IMR-90 (cell line): ENCODE data around the gene MKNK2. TPM values are rescaled to one million over a fixed set of nuclear protein-coding genes. Genes with fewer than 3 reads are reported as not detected.
A peak's percentile ranks its signal among the peaks of the same experiment; 100 is the strongest.

Source experiments
- ATAC-seq: fragments of 200-7000 bp; cut with Tn5 transposase; 2 replicates; pipeline ENCODE4 v1.9.1; 2020; ENCODE audit warnings: low read depth, mild to moderate bottlenecking, moderate library complexity
- BruUV-seq: library from RNA; stranded (reverse); fragments of 400-500 nt; replicated peaks from 2 replicates; lab custom pipeline; 2021; lab: Mats Ljungman, UMichigan
- CTCF ChIA-PET: fragments of 300-600 bp; formaldehyde crosslinking; extraction: SDS; loops from one replicate; lab custom pipeline; 2021; ENCODE audit warnings: antibody characterized with exemption; lab: Yijun Ruan, JAX
- POLR2A ChIA-PET: fragments of 300-600 bp; sonication (Branson Sonifier 250); formaldehyde crosslinking; loops from one replicate; lab custom pipeline; 2022; ENCODE audit warnings: antibody characterized with exemption; ENCODE audit not compliant: unreplicated experiment; lab: Charles Lee
- DNase-seq: peaks from one replicate; pipeline ENCODE4 v3.0.0; 2013
- H2AFZ ChIP-seq: replicated peaks from 2 replicates; pipeline ENCODE3; 2013; ENCODE audit warnings: low read length, mild to moderate bottlenecking; ENCODE audit not compliant: poor library complexity
- H2AK5ac ChIP-seq: 2 replicates; pipeline ENCODE4 v1.6.1; 2013; ENCODE audit warnings: low read depth, low read length, inconsistent platforms
- H2AK9ac ChIP-seq: replicated peaks from 2 replicates; pipeline ENCODE3; 2013; ENCODE audit warnings: mild to moderate bottlenecking, low read depth, low read length, moderate library complexity; ENCODE audit not compliant: poor library complexity
- H2BK120ac ChIP-seq: 2 replicates; pipeline ENCODE4 v1.6.1; 2013; ENCODE audit warnings: low read depth, low read length, inconsistent platforms
- H2BK15ac ChIP-seq: 3 replicates; pipeline ENCODE4 v1.6.1; 2013; ENCODE audit warnings: low read depth, low read length, inconsistent platforms
- H2BK20ac ChIP-seq: 2 replicates; pipeline ENCODE4 v1.6.1; 2013; ENCODE audit warnings: low read depth, mild to moderate bottlenecking, inconsistent platforms, low read length, moderate library complexity
- H2BK5ac ChIP-seq: 2 replicates; pipeline ENCODE4 v1.6.1; 2013; ENCODE audit warnings: mild to moderate bottlenecking, low read depth, low read length, inconsistent platforms; ENCODE audit not compliant: poor library complexity, severe bottlenecking
- H3K14ac ChIP-seq: replicated peaks from 2 replicates; pipeline ENCODE4 v1.6.1; 2013; ENCODE audit warnings: low read depth, low read length, inconsistent platforms
- H3K18ac ChIP-seq: 2 replicates; pipeline ENCODE4 v1.6.1; 2013; ENCODE audit warnings: low read depth, low read length, control low read depth
- H3K23ac ChIP-seq: 2 replicates; pipeline ENCODE4 v1.6.1; 2013; ENCODE audit warnings: low read depth, low read length, inconsistent platforms
- H3K27ac ChIP-seq: 2 replicates; pipeline ENCODE4 v1.5.1; 2013; ENCODE audit warnings: mild to moderate bottlenecking, control low read depth, low read length; ENCODE audit not compliant: insufficient read depth
- H3K27me3 ChIP-seq: 2 replicates; pipeline ENCODE4 v1.6.1; 2013; ENCODE audit warnings: low read length; ENCODE audit not compliant: control insufficient read depth, insufficient read depth
- H3K36me3 ChIP-seq: 2 replicates; pipeline ENCODE4 v1.6.1; 2013; ENCODE audit warnings: low read length, mixed read lengths; ENCODE audit not compliant: control insufficient read depth, insufficient read depth
- H3K4ac ChIP-seq: 2 replicates; pipeline ENCODE4 v1.6.1; 2013; ENCODE audit warnings: low read depth, low read length, inconsistent platforms
- H3K4me1 ChIP-seq: 2 replicates; pipeline ENCODE4 v1.6.1; 2013; ENCODE audit warnings: low read length, mixed read lengths; ENCODE audit not compliant: control insufficient read depth, insufficient read depth
- H3K4me2 ChIP-seq: 2 replicates; pipeline ENCODE4 v1.6.1; 2013; ENCODE audit warnings: low read depth, mild to moderate bottlenecking, control low read depth, low read length, moderate library complexity
- H3K4me3 ChIP-seq: 2 replicates; pipeline ENCODE4 v1.5.1; 2013; ENCODE audit warnings: low read depth, mild to moderate bottlenecking, control low read depth, low read length, moderate library complexity; ENCODE audit not compliant: insufficient read depth
- H3K56ac ChIP-seq: 2 replicates; pipeline ENCODE4 v1.6.1; 2013; ENCODE audit warnings: low read length, inconsistent platforms; ENCODE audit not compliant: insufficient read depth; ENCODE audit errors: extremely low read depth
- H3K79me1 ChIP-seq, 2 experiments: 2 replicates each; pipeline ENCODE4 v1.6.1; 2013; ENCODE audit warnings: low read length in 2 of 2, inconsistent platforms in 1 of 2, low read depth in 1 of 2
- H3K9ac ChIP-seq: 2 replicates; pipeline ENCODE4 v1.6.1; 2013; ENCODE audit warnings: low read depth, low read length, control low read depth
- H3K9me1 ChIP-seq: 2 replicates; pipeline ENCODE4 v1.6.1; 2013; ENCODE audit warnings: low read length, inconsistent platforms; ENCODE audit not compliant: insufficient read depth
- H3K9me3 ChIP-seq: 2 replicates; pipeline ENCODE4 v1.6.1; 2013; ENCODE audit warnings: low read length; ENCODE audit not compliant: control insufficient read depth, insufficient read depth
- H4K20me1 ChIP-seq: 2 replicates; pipeline ENCODE4 v1.6.1; 2013; ENCODE audit warnings: low read length, inconsistent platforms; ENCODE audit not compliant: insufficient read depth
- H4K5ac ChIP-seq: 2 replicates; pipeline ENCODE4 v1.6.1; 2013; ENCODE audit warnings: mild to moderate bottlenecking, low read depth, low read length, control low read depth
- H4K8ac ChIP-seq, 2 experiments: 2 replicates each; pipeline ENCODE4 v1.6.1; 2013; ENCODE audit warnings: low read depth in 2 of 2, low read length in 2 of 2, control low read depth in 1 of 2, inconsistent platforms in 1 of 2
- H4K91ac ChIP-seq: 2 replicates; pipeline ENCODE4 v1.6.1; 2013; ENCODE audit warnings: low read depth, low read length, inconsistent platforms; ENCODE audit not compliant: insufficient read depth
- NFE2L2 ChIP-seq: fragments of 150-350 bp; IDR thresholded peaks from 2 replicates; pipeline ENCODE4 v1.6.1; 2016; ENCODE audit warnings: low read depth, mild to moderate bottlenecking, low read length
- POLR2A ChIP-seq: IDR thresholded peaks from 2 replicates; pipeline ENCODE4 v1.6.1; 2012; ENCODE audit warnings: mild to moderate bottlenecking, low read depth, low read length
- RAD21 ChIP-seq: IDR thresholded peaks from 2 replicates; pipeline ENCODE4 v1.6.1; 2012; ENCODE audit warnings: low read length, improper control_type of control experiment
- RFX5 ChIP-seq: IDR thresholded peaks from 2 replicates; pipeline ENCODE4 v1.8.0; 2012; ENCODE audit warnings: low read depth, mild to moderate bottlenecking, low read length, moderate library complexity
- SMC3 ChIP-seq: fragments of 150-350 bp; IDR thresholded peaks from 2 replicates; pipeline ENCODE4 v1.6.1; 2016; ENCODE audit warnings: low read depth, mild to moderate bottlenecking, antibody characterized with exemption, low read length, moderate library complexity
- WGBS, 2 experiments: methylation state at CpG; one replicate each; pipeline versions ENCODE4 v1.1.5 to v1.1.7; 2013; ENCODE audit warnings: missing lambda C conversion rate in 2 of 2; ENCODE audit not compliant: insufficient read length in 1 of 2; ENCODE audit errors: extremely low coverage in 2 of 2; 5-methylcytosine and 5-hydroxymethylcytosine counted together
- dilution Hi-C: fragments of 300-500 bp; cut with HindIII; formaldehyde crosslinking; loops from one replicate; pipeline ENCODE4 v1.14.3; 2018; ENCODE audit warnings: low sequenced_read_pairs; ENCODE audit not compliant: unreplicated experiment
- in situ Hi-C: fragments of 300-500 bp; cut with MboI; formaldehyde crosslinking; loops from 3 replicates; pipeline ENCODE4 v1.14.3; 2019; ENCODE audit warnings: low sequenced_read_pairs, inconsistent platforms, mixed read lengths
- intact Hi-C: fragments of 100-400 bp; cut with micrococcal nuclease; formaldehyde crosslinking; loops from 2 replicates; pipeline ENCODE4 v1.10.0; 2022
- polyA plus RNA-seq, 3 experiments: library from polyadenylated mRNA; depleted of rRNA; stranded (reverse); fragments of >200 nt; gene quantifications; 2 replicates each; pipeline ENCODE4 v1.2.3, GENCODE V29; 2012; ENCODE audit warnings: low replicate concordance in 1 of 3
- total RNA-seq: library from RNA; depleted of rRNA; stranded (reverse); fragments of >200 nt; gene quantifications from 2 replicates; pipeline ENCODE4 v1.2.3, GENCODE V29; 2012
- TF ChIP-seq, protein P1 (sequence below): conservative IDR thresholded peaks from 2 replicates; pipeline ENCODE4 v1.5.1; 2012; ENCODE audit warnings: mild to moderate bottlenecking, low read depth, low read length, improper control_type of control experiment
- TF ChIP-seq, protein P2 (sequence below): fragments of 150-350 bp; IDR thresholded peaks from 2 replicates; pipeline ENCODE4 v1.6.1; 2017; ENCODE audit warnings: mild to moderate bottlenecking, antibody characterized with exemption, low read length, low read depth

MKNK2 gene
- total and polyA plus RNA-seq, 2 of the 4 experiments (the other 2 are of a cell fraction) = 21.9 to 31.8 TPM

DNA sequence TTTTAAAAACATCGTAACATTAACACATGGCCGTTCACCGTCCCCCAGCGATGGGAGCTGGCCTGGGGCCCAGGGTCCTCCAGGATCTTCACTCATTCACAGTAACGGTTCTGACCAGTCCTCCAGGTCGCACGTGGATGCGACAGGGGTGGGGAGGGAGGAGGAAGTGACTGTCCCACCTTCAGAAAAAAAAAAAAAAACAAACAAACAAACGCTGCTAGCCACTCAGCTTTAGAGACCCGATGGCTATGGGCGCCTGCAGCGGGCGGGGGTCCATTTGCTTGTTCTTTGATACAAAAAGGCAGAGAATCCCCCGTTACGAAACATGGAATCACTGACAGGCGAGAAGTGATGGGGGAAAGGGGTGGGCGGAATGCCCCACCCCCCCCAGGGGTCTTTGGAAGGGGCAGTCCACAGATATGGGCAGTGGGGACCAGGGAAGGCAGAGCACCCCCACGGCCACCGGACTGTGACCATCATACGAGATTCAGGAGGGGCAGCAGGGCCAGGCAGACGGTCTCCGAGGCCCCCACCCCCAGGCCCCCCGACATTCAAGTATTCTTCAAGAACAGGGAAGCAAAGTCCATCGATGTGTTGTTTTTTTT is 13.3 kb downstream of the MKNK2 start:
- BruUV-seq = TSS peak; percentile 77
- ATAC-seq (no peak), DNase-seq (no peak)
- Histone ChIP-seq H2BK5ac (no peak overlapping the region), H3K4me3 (no peak overlapping the region), H3K4ac (no peak overlapping the region), H4K91ac (no peak overlapping the region), H2AK9ac (no peak overlapping the region), H4K8ac (no peak overlapping the region), H3K27ac (no peak overlapping the region), H2AFZ (no peak overlapping the region), H4K5ac (no peak overlapping the region), H3K9me3 (peaks cover 7% of the 10 kb centered on the region), H3K79me1 (peaks cover 3 to 6% of the 10 kb centered on the region in 2 experiments; a peak in 2 of 4 replicates), H2BK15ac (no peak overlapping the region), H2BK20ac (no peak overlapping the region), H3K9me1 (0 out of 2 replicates have a peak, but pooled peaks cover 4% of the 10 kb centered on the region), H3K9ac (no peak overlapping the region), H3K14ac (no peak overlapping the region), H2AK5ac (no peak overlapping the region), H3K27me3 (no peaks in the 10 kb centered on the region), H2BK120ac (no peak overlapping the region), H3K18ac (no peak overlapping the region), H3K36me3 (peaks cover 33% of the 10 kb centered on the region), H3K4me1 (peaks cover 10% of the 10 kb centered on the region), H3K4me2 (no peak overlapping the region), H3K56ac (no peak overlapping the region), H4K20me1 (peaks cover 3% of the 10 kb centered on the region), H3K23ac (no peak overlapping the region)
- intact Hi-C loops = no loop called here
- dilution Hi-C loops = no loop called here
- POLR2A ChIA-PET = no interaction called here
- CTCF ChIA-PET = no interaction called here
- in situ Hi-C loops = no loop called here
- no peak for TF ChIP-seq NFE2L2
- no peak for TF ChIP-seq RAD21
- TF ChIP-seq, protein P1, sequence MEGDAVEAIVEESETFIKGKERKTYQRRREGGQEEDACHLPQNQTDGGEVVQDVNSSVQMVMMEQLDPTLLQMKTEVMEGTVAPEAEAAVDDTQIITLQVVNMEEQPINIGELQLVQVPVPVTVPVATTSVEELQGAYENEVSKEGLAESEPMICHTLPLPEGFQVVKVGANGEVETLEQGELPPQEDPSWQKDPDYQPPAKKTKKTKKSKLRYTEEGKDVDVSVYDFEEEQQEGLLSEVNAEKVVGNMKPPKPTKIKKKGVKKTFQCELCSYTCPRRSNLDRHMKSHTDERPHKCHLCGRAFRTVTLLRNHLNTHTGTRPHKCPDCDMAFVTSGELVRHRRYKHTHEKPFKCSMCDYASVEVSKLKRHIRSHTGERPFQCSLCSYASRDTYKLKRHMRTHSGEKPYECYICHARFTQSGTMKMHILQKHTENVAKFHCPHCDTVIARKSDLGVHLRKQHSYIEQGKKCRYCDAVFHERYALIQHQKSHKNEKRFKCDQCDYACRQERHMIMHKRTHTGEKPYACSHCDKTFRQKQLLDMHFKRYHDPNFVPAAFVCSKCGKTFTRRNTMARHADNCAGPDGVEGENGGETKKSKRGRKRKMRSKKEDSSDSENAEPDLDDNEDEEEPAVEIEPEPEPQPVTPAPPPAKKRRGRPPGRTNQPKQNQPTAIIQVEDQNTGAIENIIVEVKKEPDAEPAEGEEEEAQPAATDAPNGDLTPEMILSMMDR = no peak
- TF ChIP-seq RFX5 = no peak
- no peak for TF ChIP-seq SMC3
- TF ChIP-seq POLR2A = no peak
- TF ChIP-seq, protein P2, sequence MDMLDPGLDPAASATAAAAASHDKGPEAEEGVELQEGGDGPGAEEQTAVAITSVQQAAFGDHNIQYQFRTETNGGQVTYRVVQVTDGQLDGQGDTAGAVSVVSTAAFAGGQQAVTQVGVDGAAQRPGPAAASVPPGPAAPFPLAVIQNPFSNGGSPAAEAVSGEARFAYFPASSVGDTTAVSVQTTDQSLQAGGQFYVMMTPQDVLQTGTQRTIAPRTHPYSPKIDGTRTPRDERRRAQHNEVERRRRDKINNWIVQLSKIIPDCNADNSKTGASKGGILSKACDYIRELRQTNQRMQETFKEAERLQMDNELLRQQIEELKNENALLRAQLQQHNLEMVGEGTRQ = no peak
- WGBS, 2 experiments = no CpG with 5 or more reads among the region's 24 CpGs
